ENCODE measurements around the gene MORN3. TPM values are rescaled to one million over a fixed set of nuclear protein-coding genes. Genes with fewer than 3 reads are reported as not detected.
"Not testable (repeated sequence)": the region's sequence is repeated elsewhere in the genome, so short reads cannot be mapped to it uniquely, and the experiment has no call there.

MORN3 gene, protein sequence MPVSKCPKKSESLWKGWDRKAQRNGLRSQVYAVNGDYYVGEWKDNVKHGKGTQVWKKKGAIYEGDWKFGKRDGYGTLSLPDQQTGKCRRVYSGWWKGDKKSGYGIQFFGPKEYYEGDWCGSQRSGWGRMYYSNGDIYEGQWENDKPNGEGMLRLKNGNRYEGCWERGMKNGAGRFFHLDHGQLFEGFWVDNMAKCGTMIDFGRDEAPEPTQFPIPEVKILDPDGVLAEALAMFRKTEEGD
- total RNA-seq = 1 to 10 TPM; 2.0 to 2.6 TPM

DNA sequence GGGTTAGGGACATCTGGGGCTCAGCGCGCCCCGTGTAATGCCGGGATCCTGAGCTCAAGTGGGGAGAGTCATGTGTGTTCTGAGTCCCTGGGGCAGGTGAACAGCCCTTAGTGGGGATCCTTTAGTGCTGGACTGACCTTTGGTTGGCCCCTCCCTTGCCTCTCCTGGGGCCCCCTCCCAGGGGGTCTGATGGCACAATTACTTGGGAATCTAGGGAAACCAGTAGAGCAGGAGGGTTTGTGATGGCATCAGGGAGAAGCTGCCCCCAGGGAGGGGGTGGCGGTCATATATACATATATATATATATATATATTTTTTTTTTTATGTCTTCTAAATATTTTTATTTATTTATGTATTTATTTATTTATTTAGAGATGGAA lies at the start of gene MORN3:
Gene MORN3, minus strand, starts transcription at position 134 of the 380 bp plus-strand sequence. CDS start 171 bp downstream, outside the sequence.
- intact Hi-C loops (cut with DNase I, micrococcal nuclease) = loop anchor here in 1 of 2 experiments (5.0 kb wide), 1 partner anchor 117 kb away; no protein-coding TSS in a partner anchor
- POLR2A ChIA-PET = interaction anchor here (0.6 kb wide), 1 partner anchor 32 kb away, joined by 3 read pairs; no protein-coding TSS in a partner anchor
- Mint-ChIP-seq H3K4me1 (peaks cover 54% of the 10 kb centered on the region), H3K9me3 (ENCODE audit: low read depth) (no peaks in the 10 kb centered on the region), H3K27me3 (no peaks in the 10 kb centered on the region), H3K27ac (no peak within 1 kb of the TSS), H3K36me3 (ENCODE audit: low read depth) (peaks cover 5% of the 10 kb centered on the region), H3K4me3 (no peak within 1 kb of the TSS)
- CTCF ChIA-PET = interaction anchor here (0.8 to 2.8 kb wide), 15 partner anchors 12 to 218 kb away, joined by 3 to 37 read pairs (median 6); partner anchors contain the start of genes ORAI1 and TMEM120B
- DNase-seq (no peak), ATAC-seq (no peak)

DNA sequence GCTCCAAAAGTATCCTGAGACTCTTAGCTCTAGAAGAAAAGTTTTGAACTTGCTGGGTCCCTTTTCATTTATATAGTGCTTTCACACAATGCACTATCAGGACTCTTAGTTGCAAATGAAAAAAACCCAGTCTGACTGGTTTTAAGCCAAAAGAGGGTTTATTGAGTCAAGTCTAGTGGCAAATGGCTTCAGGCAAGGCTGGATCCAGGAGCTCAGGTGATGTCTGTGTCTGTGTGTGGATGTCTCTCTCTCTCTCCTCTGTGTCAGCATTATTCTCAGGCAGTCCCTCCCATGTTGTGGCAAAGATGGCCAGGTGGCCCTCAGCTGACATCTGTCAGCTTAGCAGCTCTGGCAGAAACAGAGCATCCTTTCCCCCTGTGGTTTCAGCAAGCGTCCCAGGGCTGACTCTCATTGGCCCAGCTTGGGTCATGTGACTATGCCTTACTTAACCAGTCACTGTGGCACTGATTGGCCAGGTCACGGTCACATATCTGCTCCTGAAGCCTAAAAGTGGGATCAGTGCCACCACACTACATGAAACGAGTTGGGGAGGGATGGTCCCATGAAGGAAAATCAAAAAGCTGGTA lies 49.3 kb upstream of the MORN3 start:
- Mint-ChIP-seq H3K27ac (no peak overlapping the region), H3K27me3 (no peaks in the 10 kb centered on the region), H3K4me3 (no peak overlapping the region), H3K9me3 (ENCODE audit: low read depth) (no peaks in the 10 kb centered on the region), H3K36me3 (ENCODE audit: low read depth) (peaks cover 16% of the 10 kb centered on the region), H3K4me1 (peaks cover 6% of the 10 kb centered on the region)
- ChIA-PET CTCF (interaction anchor here (0.6 to 1.1 kb wide), 5 partner anchors 10 to 176 kb away, joined by 3 to 4 read pairs (median 3); no protein-coding TSS in a partner anchor), POLR2A (interaction anchor here (0.6 kb wide), 1 partner anchor 91 kb away, joined by 3 read pairs; no protein-coding TSS in a partner anchor)
- ATAC-seq (peak; percentile 69), DNase-seq (peak; percentile 31)
- intact Hi-C loops (cut with DNase I, micrococcal nuclease) = no loop called here

DNA sequence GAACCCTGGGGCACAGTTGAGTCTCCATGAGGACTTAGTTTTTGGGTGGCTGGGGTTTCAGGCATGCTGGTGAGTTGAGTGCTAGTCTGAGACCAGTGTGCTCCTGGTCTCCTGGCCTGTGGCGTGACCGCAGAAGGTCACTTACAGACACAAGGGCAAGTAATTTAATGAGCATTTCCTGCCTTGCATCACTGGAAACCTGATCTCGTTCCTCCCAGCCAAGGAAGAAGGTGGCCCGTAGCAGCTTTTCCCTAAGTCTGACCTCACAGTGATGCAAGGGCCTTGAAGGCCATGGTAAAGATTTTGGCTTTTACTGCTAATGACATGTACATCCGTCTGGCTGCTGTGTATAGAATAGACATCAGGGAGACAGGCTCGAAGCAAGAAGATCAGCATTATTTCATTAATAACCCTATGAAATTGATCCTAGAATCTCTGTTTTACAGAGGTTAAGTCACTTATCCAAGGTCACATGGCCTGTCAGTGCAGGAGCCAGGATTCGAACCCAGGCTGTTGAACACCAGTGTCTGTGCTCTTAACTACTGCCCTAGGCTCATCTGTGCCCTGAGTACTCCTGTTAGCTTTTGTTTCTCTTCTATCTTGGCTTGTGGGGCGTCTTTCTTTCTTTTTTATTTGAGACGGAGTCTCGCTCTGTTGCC lies 47.7 kb upstream of the MORN3 start:
- ATAC-seq = no peak
- CTCF ChIA-PET = interaction anchor here (1.1 kb wide), 1 partner anchor 77 kb away, joined by 4 read pairs; no protein-coding TSS in a partner anchor
- Mint-ChIP-seq H3K27ac (no peak overlapping the region), H3K27me3 (no peaks in the 10 kb centered on the region), H3K9me3 (ENCODE audit: low read depth) (no peaks in the 10 kb centered on the region), H3K4me1 (peaks cover 11% of the 10 kb centered on the region), H3K4me3 (no peak overlapping the region), H3K36me3 (ENCODE audit: low read depth) (peaks cover 15% of the 10 kb centered on the region)
- intact Hi-C loops (cut with DNase I, micrococcal nuclease) = no loop called here
- DNase-seq = no peak
- POLR2A ChIA-PET = no interaction called here

DNA sequence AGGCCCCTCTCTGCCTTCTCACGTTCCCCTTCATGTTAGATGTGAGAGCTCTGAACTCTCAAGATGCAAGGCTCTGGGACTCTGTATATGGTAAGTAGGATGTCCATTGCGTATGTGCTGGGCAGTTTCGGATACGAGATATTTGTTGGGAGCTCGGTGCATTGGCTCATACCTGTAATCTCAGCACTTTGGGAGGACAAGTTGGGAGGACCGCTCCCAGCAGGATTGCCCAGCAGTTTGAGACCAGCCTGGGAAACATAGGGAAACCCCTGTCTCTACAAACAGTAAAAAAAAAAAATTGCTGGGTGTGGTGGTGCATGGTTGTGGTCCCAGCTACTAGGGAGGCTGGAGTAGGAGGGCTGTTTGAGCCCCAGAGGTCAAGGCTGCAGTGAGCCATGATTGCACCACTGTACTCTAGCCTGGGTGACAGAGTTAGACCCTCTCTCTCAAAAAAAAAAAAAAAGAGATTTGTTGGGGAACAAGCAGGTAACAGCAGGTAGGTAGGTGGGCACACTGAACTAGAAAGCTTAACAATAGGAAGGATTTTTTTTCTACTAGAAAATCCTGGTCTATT lies 46.5 kb upstream of the MORN3 start:
- H3K27me3 Mint-ChIP-seq = no peaks in the 10 kb centered on the region
- H3K4me3 Mint-ChIP-seq = no peak overlapping the region
- no peak for DNase-seq
- ChIA-PET POLR2A (interaction anchor here (0.6 kb wide), 1 partner anchor 9 kb away, joined by 6 read pairs; no protein-coding TSS in a partner anchor), CTCF (no interaction called here)
- H3K36me3 Mint-ChIP-seq (ENCODE audit: low read depth) = peaks cover 15% of the 10 kb centered on the region
- ATAC-seq = no peak
- peaks cover 16% of the 10 kb centered on the region for H3K4me1 Mint-ChIP-seq
- no peak overlapping the region for H3K27ac Mint-ChIP-seq
- intact Hi-C loops (cut with DNase I, micrococcal nuclease) = no loop called here
- no peaks in the 10 kb centered on the region for H3K9me3 Mint-ChIP-seq (ENCODE audit: low read depth)

DNA sequence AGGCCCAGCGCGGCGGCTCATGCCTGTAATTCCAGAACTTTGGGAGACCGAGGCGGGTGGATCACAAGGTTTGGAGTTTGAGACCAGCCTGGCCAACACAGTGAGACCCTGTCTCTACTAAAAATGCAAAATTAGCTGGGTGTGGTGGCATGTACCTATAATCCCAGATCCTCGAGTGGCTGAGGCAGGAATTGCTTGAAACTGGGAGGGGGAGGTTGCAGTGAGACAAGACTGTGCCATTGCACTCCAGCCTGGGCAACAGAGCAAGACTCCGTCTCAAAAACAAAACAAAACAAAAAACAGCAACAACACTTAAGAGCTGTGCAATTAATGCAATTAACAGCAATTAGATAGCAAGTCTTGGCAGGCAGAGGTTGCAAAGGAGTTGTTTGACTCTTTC lies 45.6 kb upstream of the MORN3 start:
- H3K9me3 Mint-ChIP-seq (ENCODE audit: low read depth); ATAC-seq; H3K27me3 Mint-ChIP-seq; DNase-seq; H3K27ac Mint-ChIP-seq; POLR2A ChIA-PET; H3K4me3 Mint-ChIP-seq; intact Hi-C loops (cut with DNase I, micrococcal nuclease): not testable (repeated sequence)
- Mint-ChIP-seq H3K36me3 (ENCODE audit: low read depth) (peaks cover 15% of the 10 kb centered on the region), H3K4me1 (peaks cover 16% of the 10 kb centered on the region)
- CTCF ChIA-PET = interaction anchor here (0.6 kb wide), 1 partner anchor 46 kb away, joined by 3 read pairs; no protein-coding TSS in a partner anchor

DNA sequence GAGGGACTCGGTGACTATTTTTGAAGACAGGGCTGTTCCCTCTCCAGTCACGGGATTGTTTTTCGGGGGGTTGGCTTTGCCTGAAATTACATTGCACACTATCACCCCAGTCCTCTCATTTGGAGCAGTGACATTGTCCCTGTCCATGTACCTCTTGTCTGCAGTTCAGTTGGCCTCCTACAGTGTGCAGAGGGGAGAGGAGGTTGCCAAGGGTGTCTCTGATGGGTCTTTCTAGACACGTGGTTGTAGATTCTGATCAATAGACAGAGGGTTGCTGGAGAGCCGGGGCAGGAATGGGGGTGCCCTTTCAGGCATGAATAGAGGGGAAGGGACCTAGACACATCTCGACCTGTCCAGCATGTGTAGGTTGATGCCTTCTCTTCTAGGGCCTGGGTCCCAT lies 44.3 kb upstream of the MORN3 start:
- DNase-seq (no peak), ATAC-seq (no peak)
- ChIA-PET POLR2A (no interaction called here), CTCF (interaction anchor here (0.6 to 4.3 kb wide), 7 partner anchors 9 to 174 kb away, joined by 3 to 40 read pairs (median 5); partner anchors contain the start of genes PSMD9 and RHOF)
- no peak overlapping the region for H3K27ac Mint-ChIP-seq
- no peaks in the 10 kb centered on the region for H3K27me3 Mint-ChIP-seq
- intact Hi-C loops (cut with DNase I, micrococcal nuclease) = loop anchor here (2.0 to 5.0 kb wide), 3 partner anchors 79 to 514 kb away; partner anchors contain the start of genes DIABLO (in 1 of the 2) and RHOF (in 1 of the 2)
- peak overlapping the region; percentile 95 for H3K4me3 Mint-ChIP-seq
- peaks cover 16% of the 10 kb centered on the region for H3K4me1 Mint-ChIP-seq
- no peaks in the 10 kb centered on the region for H3K9me3 Mint-ChIP-seq (ENCODE audit: low read depth)
- peaks cover 10% of the 10 kb centered on the region for H3K36me3 Mint-ChIP-seq (ENCODE audit: low read depth)

DNA sequence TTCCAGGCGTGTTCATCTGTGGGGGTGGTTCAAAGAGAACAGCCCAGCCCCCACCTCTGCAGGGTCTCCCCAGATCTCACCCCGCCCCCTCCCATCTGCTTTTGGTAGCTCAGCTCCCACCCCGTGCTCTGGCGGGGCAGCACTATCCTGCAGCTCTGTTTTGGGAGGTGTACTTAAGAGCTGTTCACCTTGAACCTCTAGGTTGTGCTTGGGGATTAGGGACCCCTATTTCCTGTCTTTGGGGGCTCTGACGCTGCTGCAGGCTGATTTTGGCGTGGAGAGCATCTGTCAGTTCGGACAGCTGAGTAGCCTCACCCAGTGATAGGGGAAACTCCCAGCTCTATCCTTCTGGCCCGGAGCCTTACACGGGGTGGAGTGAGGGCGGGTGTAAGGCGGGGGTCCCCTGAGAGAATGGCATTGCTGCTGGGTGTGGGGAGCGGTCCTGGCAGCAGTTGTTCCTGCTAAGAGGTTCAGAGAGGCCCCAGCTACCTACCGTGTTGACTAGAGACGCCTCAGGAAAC lies 43.9 kb upstream of the MORN3 start:
- H3K27me3 Mint-ChIP-seq = no peaks in the 10 kb centered on the region
- no peaks in the 10 kb centered on the region for H3K9me3 Mint-ChIP-seq (ENCODE audit: low read depth)
- no peak for ATAC-seq
- ChIA-PET POLR2A (no interaction called here), CTCF (interaction anchor here (0.6 to 4.3 kb wide), 13 partner anchors 9 to 219 kb away, joined by 3 to 40 read pairs (median 3); partner anchors contain the start of genes PSMD9 and RHOF)
- H3K27ac Mint-ChIP-seq = peak overlapping the region; percentile 25
- peaks cover 9% of the 10 kb centered on the region for H3K36me3 Mint-ChIP-seq (ENCODE audit: low read depth)
- DNase-seq = no peak
- intact Hi-C loops (cut with DNase I, micrococcal nuclease) = loop anchor here (2.0 to 5.0 kb wide), 3 partner anchors 79 to 514 kb away; partner anchors contain the start of genes DIABLO (in 1 of the 2) and RHOF (in 1 of the 2)
- peak overlapping the region; percentile 95 for H3K4me3 Mint-ChIP-seq
- peaks cover 16% of the 10 kb centered on the region for H3K4me1 Mint-ChIP-seq

DNA sequence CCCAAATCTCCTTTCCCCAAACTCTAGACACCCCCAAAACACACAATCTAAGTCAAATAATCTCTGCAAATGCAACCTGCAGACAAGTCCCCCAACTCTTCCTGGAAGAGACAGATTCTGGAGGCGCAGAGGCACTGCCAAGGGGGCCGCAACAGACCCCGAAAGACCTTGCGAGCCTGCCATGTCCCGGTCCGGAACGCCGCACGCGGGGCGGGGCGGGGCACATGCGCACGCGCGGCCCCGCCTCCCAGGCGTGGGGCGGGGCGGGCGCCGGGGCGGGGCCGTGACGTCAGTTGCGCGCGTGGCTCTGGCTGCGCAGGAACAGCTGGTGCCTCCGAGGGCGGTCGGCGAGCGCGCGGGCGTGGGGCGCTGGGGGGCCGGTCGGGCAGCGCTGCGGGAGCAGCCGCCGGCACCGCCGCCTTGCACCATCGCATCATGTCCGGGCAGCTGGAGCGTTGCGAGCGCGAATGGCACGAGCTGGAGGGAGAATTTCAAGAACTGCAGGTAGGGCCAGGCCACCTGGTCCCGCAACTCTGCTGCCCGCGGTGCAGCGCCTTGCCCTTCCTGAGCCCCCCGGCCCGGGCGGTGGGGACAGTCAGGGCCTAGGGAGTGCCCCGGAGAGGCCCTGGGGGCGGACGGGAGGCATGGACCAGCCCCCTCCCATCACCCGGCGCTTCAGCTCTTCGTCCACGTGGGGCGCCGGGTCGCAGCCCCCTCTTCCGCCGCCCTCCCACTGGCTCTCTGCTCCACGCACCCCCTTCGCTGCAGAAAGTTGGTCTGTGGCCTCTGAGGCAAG lies 43.2 kb upstream of the MORN3 start, which contains the start of gene TMEM120B:
Gene TMEM120B, plus strand, starts transcription at position 292 of the 796 bp plus-strand sequence. Its CDS starts 144 bp downstream, at position 436.
- peaks cover 9% of the 10 kb centered on the region for H3K36me3 Mint-ChIP-seq (ENCODE audit: low read depth)
- peak within 1 kb of the TSS; percentile 95 for H3K4me3 Mint-ChIP-seq
- ATAC-seq = peak; percentile 87
- DNase-seq = peak; percentile 90
- no peaks in the 10 kb centered on the region for H3K27me3 Mint-ChIP-seq
- peak within 1 kb of the TSS; percentile 91 for H3K27ac Mint-ChIP-seq
- peaks cover 16% of the 10 kb centered on the region for H3K4me1 Mint-ChIP-seq
- intact Hi-C loops (cut with DNase I, micrococcal nuclease) = loop anchor here (1.0 to 5.0 kb wide), 13 partner anchors 25 to 515 kb away; partner anchors contain the start of genes ANAPC5 (in 1 of the 2), DIABLO (in 1 of the 2), ORAI1 (in 1 of the 2) and PSMD9 (in 1 of the 2)
- H3K9me3 Mint-ChIP-seq (ENCODE audit: low read depth) = no peaks in the 10 kb centered on the region
- POLR2A ChIA-PET = interaction anchor here (0.7 to 1.0 kb wide), 2 partner anchors 82 to 85 kb away, joined by 3 to 4 read pairs; no protein-coding TSS in a partner anchor
- CTCF ChIA-PET = interaction anchor here (0.6 to 4.3 kb wide), 17 partner anchors 8 to 218 kb away, joined by 3 to 40 read pairs (median 4); partner anchors contain the start of genes MORN3, PSMD9 and RHOF

DNA sequence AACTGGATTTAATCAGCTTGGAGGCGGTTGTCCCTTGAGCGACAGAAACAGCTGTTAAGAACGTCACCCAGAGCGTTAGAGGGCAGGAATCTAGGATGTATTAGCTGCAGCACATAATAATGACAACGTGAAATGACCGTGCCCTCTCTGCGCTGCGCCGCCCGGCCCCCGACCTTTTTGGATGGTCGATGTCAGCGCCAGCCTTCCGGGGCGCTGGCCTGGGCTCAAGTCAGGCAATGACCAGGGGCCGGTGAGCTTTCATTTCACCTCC lies 42.7 kb upstream of the MORN3 start:
- Mint-ChIP-seq H3K27ac (peak overlapping the region; percentile 91), H3K9me3 (ENCODE audit: low read depth) (no peaks in the 10 kb centered on the region), H3K36me3 (ENCODE audit: low read depth) (peaks cover 6% of the 10 kb centered on the region), H3K4me3 (peak overlapping the region; percentile 95), H3K27me3 (no peaks in the 10 kb centered on the region), H3K4me1 (peaks cover 16% of the 10 kb centered on the region)
- ATAC-seq = peak; percentile 46
- CTCF ChIA-PET = interaction anchor here (0.6 to 4.3 kb wide), 14 partner anchors 8 to 218 kb away, joined by 3 to 40 read pairs (median 4); partner anchors contain the start of genes MORN3, PSMD9 and RHOF
- intact Hi-C loops (cut with DNase I, micrococcal nuclease) = loop anchor here (1.0 to 5.0 kb wide), 13 partner anchors 25 to 515 kb away; partner anchors contain the start of genes ANAPC5 (in 1 of the 2), DIABLO (in 1 of the 2), ORAI1 (in 1 of the 2) and PSMD9 (in 1 of the 2)
- peak; percentile 30 for DNase-seq
- POLR2A ChIA-PET = interaction anchor here (0.7 to 1.0 kb wide), 2 partner anchors 83 to 85 kb away, joined by 3 to 4 read pairs; no protein-coding TSS in a partner anchor

Measured in activated CD4-positive, alpha-beta T cell treated with anti-CD3 and anti-CD28 coated beads for 36 hours (primary cell).